ENCODE data around the gene RAB14. TPM values are rescaled to one million over a fixed set of nuclear protein-coding genes. Genes with fewer than 3 reads are reported as not detected.

The RAB14 gene
- total RNA-seq, 1 experiment from 2014 or later: 36.0 TPM

- no peak overlapping the region for H3K4me3 Mint-ChIP-seq
- H3K4me1 Mint-ChIP-seq: peaks cover 21% of the 10 kb centered on the region
- H3K27ac Mint-ChIP-seq: no peak overlapping the region
- H3K27me3 Mint-ChIP-seq (ENCODE audit: low read depth): peaks cover 2% of the 10 kb centered on the region; the same call in 1 of the 2 replicates
- no peaks in the 10 kb centered on the region for H3K9me3 Mint-ChIP-seq
- ATAC-seq (no peak), DNase-seq (ENCODE audit: low spot score) (no peak)
- POLR2A ChIA-PET: no interaction called here
- H3K36me3 Mint-ChIP-seq: no peaks in the 10 kb centered on the region
- TF ChIP-seq FOXP1 (CRISPR knock-in tag; IDR thresholded peaks at IDR 0.05; ENCODE audit: borderline replicate concordance) (no peak), CDX4 (CRISPR knock-in tag; IDR thresholded peaks at IDR 0.05; ENCODE audit: borderline replicate concordance) (no peak), NR1H2 (CRISPR knock-in tag; IDR thresholded peaks at IDR 0.05) (no peak), ARID4B (CRISPR knock-in tag; IDR thresholded peaks at IDR 0.05; ENCODE audit: borderline replicate concordance) (no peak)
- CTCF ChIA-PET: interaction anchor here (1.2 to 1.4 kb wide), 2 partner anchors 74 to 115 kb away, joined by 3 read pairs; no protein-coding TSS in a partner anchor
Observed at GRCh38 chr9:121204611-121205010, 2.9 kb upstream of the RAB14 start.

DNA sequence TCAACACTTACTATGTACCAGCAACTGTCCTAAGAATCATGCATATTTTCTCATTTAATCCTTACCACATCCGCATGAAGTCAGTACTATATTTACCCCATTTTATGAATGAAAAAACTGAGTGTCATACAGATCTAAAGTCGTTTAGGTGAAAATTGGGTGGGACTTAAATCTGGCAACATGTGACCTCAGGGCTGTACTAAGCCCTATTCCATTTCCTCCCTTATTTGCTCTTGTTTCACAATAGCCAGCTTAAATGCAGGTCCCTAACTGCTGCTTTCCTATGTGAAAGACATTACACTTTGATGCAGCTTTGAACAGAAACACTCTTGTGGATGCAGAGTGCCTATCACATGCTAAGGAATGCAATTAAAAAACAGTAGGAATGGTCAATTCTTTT lies 2.5 kb upstream of the RAB14 start:
- peaks cover 2% of the 10 kb centered on the region; the same call in 1 of the 2 replicates for H3K27me3 Mint-ChIP-seq (ENCODE audit: low read depth)
- no peak for ATAC-seq

More for the DNA sequence above, 2.5 kb upstream of the RAB14 start:
- DNase-seq (ENCODE audit: low spot score): no peak
- H3K4me1 Mint-ChIP-seq: peaks cover 26% of the 10 kb centered on the region
- no peak overlapping the region for H3K4me3 Mint-ChIP-seq
- no peaks in the 10 kb centered on the region for H3K9me3 Mint-ChIP-seq
- TF ChIP-seq ATF2 (CRISPR knock-in tag; IDR thresholded peaks at IDR 0.05; ENCODE audit: borderline replicate concordance, low read depth) (no peak), SMAD3 (CRISPR knock-in tag; IDR thresholded peaks at IDR 0.05; ENCODE audit: borderline replicate concordance) (no peak), ATF1 (CRISPR knock-in tag; IDR thresholded peaks at IDR 0.05) (no peak), ERG (CRISPR knock-in tag; IDR thresholded peaks at IDR 0.05) (no peak), TEAD4 (CRISPR knock-in tag; IDR thresholded peaks at IDR 0.05) (no peak), E2F5 (CRISPR knock-in tag; IDR thresholded peaks at IDR 0.05) (no peak)
- CTCF ChIA-PET: interaction anchor here (1.2 to 1.4 kb wide), 2 partner anchors 74 to 116 kb away, joined by 3 read pairs; no protein-coding TSS in a partner anchor
- no peak overlapping the region for H3K27ac Mint-ChIP-seq
- POLR2A ChIA-PET: no interaction called here
- no peaks in the 10 kb centered on the region for H3K36me3 Mint-ChIP-seq
